GM04504 (cell line): Measurements from ENCODE around the gene GTF2F1.
A peak's percentile ranks its signal among the peaks of the same experiment; 100 is the strongest.
"Not testable (repeated sequence)": the region's sequence is repeated elsewhere in the genome, so short reads cannot be mapped to it uniquely, and the experiment has no call there.

ENCODE experiments used
- DNase-seq: peaks from one replicate; pipeline ENCODE4 v3.0.0-alpha.2; 2012; ENCODE audit warnings: low read depth

GTF2F1 gene

DNA sequence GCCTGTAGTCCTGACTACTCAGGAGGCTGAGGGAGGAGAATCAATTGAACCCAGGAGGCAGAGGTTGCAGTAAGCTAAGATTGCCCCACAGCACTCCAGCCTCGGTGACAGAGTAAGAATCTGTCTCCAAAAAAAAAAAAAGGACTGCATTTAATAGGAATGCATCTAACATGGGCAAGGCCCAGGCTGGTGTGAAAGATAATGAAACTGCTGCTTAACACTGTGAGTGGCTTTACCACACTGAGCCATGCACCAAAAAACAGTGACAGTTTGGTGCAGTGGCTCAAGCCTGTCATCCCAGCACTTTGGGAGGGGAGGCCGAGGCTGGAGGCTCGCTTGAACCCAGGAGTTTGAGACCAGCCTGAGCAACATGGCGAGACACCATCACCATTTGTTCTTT, 8.6 kb downstream of the GTF2F1 start:
- DNase-seq, result no peak

DNA sequence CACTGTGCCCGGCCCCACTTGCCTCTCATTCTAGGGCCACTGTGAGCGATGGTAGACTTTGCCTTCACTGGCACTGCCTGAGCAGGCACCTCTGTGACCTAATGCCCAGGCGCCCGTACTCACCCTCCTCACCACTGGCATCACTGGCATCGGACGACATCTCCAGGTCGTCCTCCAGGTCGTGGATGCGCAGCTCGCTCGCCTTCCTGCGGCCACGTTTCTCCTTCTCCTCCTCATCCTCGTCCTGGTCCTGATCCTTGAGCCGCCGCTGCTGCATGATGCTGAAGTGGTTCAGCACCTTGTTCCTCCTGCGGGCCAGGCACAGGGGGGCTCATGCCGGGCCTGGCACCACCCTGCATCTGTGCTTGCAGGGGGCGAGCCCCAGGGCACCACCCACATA, 9.8 kb downstream of the GTF2F1 start:
- no peak for DNase-seq

DNA sequence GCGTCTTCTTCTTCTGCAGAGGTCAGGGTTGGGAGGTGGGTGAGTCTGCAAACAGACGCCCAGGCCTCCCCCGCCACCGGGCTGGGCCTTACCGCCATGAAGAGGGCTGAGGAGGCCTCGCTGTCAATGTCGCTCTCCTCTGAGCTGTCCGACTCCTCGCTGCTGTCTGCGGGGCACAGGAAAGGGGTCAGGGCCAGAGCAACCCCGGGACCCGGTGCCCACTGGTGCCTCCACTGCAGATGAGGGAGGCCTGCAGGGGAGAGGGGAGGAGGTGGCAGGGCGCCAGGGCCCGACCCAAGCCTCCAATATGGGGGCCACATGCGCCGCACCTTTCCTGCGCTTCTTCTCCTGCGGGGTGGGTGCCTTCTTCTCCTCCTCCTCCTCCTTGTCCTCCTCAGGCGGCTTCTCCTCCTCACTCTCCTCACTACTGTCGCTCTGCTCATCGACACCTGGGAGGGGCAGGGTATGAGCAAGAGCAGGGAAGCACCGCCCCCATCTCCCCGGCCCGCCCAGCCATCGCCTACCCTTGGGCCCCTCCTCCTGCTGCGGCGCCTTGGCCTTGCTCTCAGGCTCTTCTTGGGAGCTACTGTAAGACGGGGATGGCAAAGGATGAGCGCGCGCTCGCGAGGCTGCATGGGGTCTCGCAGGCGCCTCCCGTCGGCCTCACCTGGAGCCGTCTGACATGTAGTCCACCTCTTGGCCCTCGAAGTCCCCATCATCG, 11.8 kb downstream of the GTF2F1 start:
- DNase-seq, result no peak

DNA sequence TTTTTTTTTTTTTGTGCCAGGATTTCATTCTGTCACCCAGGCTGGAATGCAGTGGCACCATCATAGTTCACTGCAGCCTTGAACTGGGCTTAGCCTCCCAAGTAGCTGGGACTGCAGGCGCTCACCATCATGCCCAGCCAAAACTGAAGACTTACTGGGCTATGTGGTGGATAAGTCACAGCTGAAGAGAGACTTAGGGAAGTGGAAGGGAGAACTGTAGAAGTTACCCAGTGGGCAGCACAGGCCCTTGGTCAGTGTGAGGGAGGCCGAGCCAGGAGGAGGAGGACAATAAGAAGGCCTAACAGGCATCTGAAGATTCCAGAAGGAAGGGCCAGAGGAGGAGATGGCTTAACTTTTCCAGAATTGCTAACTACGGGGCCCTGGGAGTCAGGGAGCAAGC, 13.2 kb downstream of the GTF2F1 start:
- DNase-seq, result no peak

DNA sequence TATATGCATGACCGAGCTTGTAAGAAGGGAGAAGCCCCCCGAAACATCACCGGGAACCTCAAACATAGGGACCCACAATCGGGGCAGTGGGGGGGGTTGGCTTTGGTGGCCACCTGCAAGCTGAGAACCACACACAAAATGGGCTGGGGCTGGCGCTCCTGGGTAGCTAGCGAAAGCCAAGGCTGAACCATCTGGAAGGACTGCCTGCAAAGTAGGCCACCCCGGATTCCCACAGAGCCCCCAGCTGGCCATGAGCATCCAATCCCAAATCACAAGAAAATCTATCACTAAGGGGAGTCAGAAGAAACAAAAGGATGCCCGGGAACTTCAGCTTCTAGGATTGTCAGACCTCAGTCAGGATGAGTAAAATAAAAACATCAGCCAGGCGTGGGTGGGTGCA, 14.5 kb downstream of the GTF2F1 start:
- no peak for DNase-seq

DNA sequence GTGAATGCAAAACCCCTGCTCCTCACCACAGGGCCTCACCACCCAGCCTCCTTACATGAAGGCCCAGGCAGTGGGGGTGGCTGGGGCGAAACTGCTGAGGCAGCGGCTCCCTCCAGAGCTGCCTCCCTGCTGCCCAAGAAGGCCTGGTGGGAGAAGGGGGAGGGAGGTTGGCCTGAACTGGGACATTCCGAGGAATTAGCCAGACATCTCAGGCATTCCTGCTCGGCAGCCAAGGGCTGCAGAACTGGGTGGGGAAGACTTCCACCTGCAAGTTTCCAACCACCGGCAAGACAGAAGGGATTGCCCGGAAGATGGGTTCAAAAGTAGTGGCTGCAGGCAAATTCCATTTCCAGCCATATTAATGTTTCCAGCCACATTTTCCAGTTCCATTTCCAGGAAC, 14.9 kb downstream of the GTF2F1 start:
- no peak for DNase-seq

- DNase-seq, result no peak
Measured at GRCh38 chr19:6376512-6377190, 16.3 kb downstream of the GTF2F1 start.

- DNase-seq, result no peak
Measured at GRCh38 chr19:6375411-6376010, 17.5 kb downstream of the GTF2F1 start, which contains the start of gene PSPN. Gene PSPN, minus strand, starts transcription at chr19:6375933. Its CDS starts 84 bp downstream, at chr19:6375849.

- DNase-seq, result no peak
Measured at GRCh38 chr19:6374711-6375410, 18.1 kb downstream of the GTF2F1 start.

DNA sequence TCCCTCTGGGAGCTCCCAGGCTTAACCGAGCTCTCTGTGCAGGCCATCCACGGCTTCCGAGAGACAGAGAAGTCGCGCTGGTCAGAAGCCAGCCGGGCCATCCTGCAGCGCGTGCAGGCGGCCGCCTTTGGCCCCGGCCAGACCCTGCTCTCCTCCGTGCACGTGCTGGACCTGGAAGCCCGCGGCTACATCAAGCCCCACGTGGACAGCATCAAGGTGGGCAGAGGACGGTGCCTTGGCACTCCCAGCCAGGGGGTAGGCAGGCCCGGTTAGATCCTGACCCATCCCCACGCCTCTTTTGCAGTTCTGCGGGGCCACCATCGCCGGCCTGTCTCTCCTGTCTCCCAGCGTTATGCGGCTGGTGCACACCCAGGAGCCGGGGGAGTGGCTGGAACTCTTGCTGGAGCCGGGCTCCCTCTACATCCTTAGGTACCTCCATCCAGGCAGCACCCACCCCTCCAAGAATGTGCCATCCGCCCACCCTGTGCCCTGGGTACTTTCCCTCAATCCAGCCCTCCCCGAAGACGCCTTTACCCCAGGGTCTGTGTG, 18.7 kb downstream of the GTF2F1 start:
- no peak for DNase-seq

- no peak for DNase-seq
Measured at GRCh38 chr19:6373813-6374108, 19.2 kb downstream of the GTF2F1 start.

- DNase-seq, result peak; percentile 95
Measured at GRCh38 chr19:6373096-6373812, 19.7 kb downstream of the GTF2F1 start.

GRCh38 chr19:6372594-6373095, 20.3 kb downstream of the GTF2F1 start, which contains the start of gene ALKBH7:
Gene ALKBH7, plus strand, starts transcription at chr19:6372794. Its CDS starts 27 bp downstream, at chr19:6372821.
- peak; percentile 100 for DNase-seq

DNA sequence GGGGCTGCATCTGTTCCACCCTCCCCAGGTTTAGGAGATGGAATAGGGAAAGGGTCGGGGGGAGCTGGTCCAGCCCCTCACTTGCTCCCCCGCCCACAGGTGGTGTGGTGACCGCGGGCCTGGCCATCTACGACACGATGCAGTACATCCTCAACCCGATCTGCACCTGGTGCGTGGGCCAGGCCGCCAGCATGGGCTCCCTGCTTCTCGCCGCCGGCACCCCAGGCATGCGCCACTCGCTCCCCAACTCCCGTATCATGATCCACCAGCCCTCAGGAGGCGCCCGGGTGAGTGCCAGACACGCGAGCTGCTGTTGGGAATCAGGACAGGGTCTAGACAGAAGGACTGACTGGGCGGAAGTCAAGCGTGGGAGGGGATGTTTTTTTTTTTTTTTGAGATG, 28.6 kb downstream of the GTF2F1 start:
- no peak for DNase-seq

GRCh38 chr19:6362351-6362801, 30.6 kb downstream of the GTF2F1 start:
- no peak for DNase-seq

- no peak for DNase-seq
Measured at GRCh38 chr19:6362027-6362350, 31.0 kb downstream of the GTF2F1 start.

DNA sequence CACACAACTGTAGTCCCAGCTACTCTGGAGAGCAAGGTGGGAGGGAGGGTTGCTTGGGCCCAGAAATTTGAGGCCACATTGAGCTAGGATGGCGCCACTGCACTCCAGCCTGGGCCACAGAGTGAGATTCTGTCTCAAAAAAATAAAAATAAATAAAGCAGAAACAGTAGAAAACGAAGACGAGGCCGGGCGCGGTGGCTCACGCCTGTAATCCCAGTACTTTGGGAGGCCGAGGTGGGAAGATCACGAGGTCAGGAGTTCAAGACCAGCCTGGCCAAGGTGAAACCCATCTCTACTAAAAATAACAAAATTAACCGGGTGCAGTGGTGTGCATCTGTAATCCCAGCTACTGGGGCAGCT, 32.1 kb downstream of the GTF2F1 start:
- DNase-seq, result not testable (repeated sequence)

DNA sequence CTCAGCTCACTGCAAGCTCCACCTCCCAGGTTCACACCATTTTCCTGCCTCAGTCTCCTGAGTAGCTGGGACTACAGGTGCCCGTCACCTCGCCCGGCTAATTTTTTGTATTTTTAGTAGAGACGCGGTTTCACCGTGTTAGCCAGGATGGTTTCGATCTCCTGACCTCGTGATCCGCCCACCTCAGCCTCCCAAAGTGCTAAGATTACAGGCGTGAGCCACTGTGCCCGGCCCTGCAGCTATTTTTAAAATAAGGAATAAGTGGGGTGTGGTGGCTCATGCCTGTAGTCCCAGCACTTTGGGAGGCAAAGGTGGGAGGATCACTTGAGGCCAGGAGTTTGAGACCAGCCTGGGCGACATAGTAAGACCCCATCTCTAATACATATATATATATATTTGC, 32.5 kb downstream of the GTF2F1 start:
- not testable (repeated sequence) for DNase-seq

GRCh38 chr19:6359568-6360341, 33.2 kb downstream of the GTF2F1 start:
- DNase-seq, result no peak

- DNase-seq, result no peak
Measured at GRCh38 chr19:6358003-6358402, 35.0 kb downstream of the GTF2F1 start.

- DNase-seq, result no peak
Measured at GRCh38 chr19:6357174-6357573, 35.8 kb downstream of the GTF2F1 start.
